Melanocyte of skin (primary cell): ENCODE measurements around the gene ABO. TPM values are rescaled to one million over a fixed set of nuclear protein-coding genes. Genes with fewer than 3 reads are reported as not detected.

ENCODE experiments used
- small RNA-seq, 2 donors: library from RNA; depleted of rRNA; stranded (forward); fragments of <200 nt; gene quantifications; one replicate each; pipeline ENCODE3, GENCODE V24; 2012
- total RNA-seq, 2 donors: library from RNA; depleted of rRNA; stranded (reverse); fragments of >200 nt; gene quantifications; 2 replicates each; pipeline ENCODE4 v1.2.3, GENCODE V29; 2012

Gene ABO
- not detected for total RNA-seq

GRCh38 chr9:133275105-133276000 lies at the start of gene ABO:
ABO (minus strand) TSS chr9:133275201.

GRCh38 chr9:133208880-133209300 lies 66.1 kb downstream of the ABO start, which contains the start of gene OBP2B:
OBP2B (minus strand) TSS chr9:133209250; CDS start chr9:133209199, 51 bp downstream.

Small RNA genes within 50 kb of the gene (small RNA-seq; reads per million reads assigned to genes)
- gene RF00019: 0 reads per million in 2 donors

Other genes with a start within 250 kb of the ABO start
- gene GTF3C5, start 244.2 kb downstream of the ABO start, total RNA-seq: 10 to 100 TPM; 41.0 to 67.3 TPM
- gene CEL, start 213.2 kb downstream of the ABO start, total RNA-seq: under 1 TPM in 1 of 2 donors, not detected in 1; under 0.01 TPM
- 10 to 100 TPM; 29.9 to 30.0 TPM for gene RALGDS, start 154.0 kb downstream of the ABO start, total RNA-seq
- gene GBGT1, start 111.3 kb downstream of the ABO start, total RNA-seq: 1 to 10 TPM; 4.8 to 8.3 TPM
- gene OBP2B, start 66.0 kb downstream of the ABO start, total RNA-seq: not detected
- gene SURF6, start 61.0 kb upstream of the ABO start, total RNA-seq: 10 to 100 TPM in 1 of 2 donors, 1 to 10 TPM in 1; 5.9 to 13.0 TPM
- 10 to 100 TPM; 13.4 to 17.6 TPM for gene MED22, start 72.9 kb upstream of the ABO start, total RNA-seq
- 1,000 to 10,000 TPM in 1 of 2 donors, 100 to 1,000 TPM in 1; 802 to 1,411 TPM for gene RPL7A, start 73.0 kb upstream of the ABO start, total RNA-seq
- 10 to 100 TPM; 18.2 to 19.6 TPM for gene SURF1, start 81.3 kb upstream of the ABO start, total RNA-seq
- gene SURF2, start 81.3 kb upstream of the ABO start, total RNA-seq: 10 to 100 TPM; 18.3 to 18.9 TPM
- 100 to 1,000 TPM; 233 to 367 TPM for gene SURF4, start 100.9 kb upstream of the ABO start, total RNA-seq
- gene STKLD1, start 101.2 kb upstream of the ABO start, total RNA-seq: 1 to 10 TPM; 2.0 to 4.1 TPM
- 10 to 100 TPM in 1 of 2 donors, 1 to 10 TPM in 1; 9.6 to 18.3 TPM for gene REXO4, start 142.8 kb upstream of the ABO start, total RNA-seq
- gene ADAMTS13, start 147.2 kb upstream of the ABO start, total RNA-seq: 1 to 10 TPM in 1 of 2 donors, under 1 TPM in 1; 1.00 to 1.7 TPM
- 1 to 10 TPM; 2.7 to 4.1 TPM for gene CACFD1, start 184.8 kb upstream of the ABO start, total RNA-seq
- gene SLC2A6, start 203.9 kb upstream of the ABO start, total RNA-seq: 10 to 100 TPM; 31.3 to 39.6 TPM
- not detected for gene MYMK, start 249.8 kb upstream of the ABO start, total RNA-seq